ENCODE results near the gene OR6F1.

DNA sequence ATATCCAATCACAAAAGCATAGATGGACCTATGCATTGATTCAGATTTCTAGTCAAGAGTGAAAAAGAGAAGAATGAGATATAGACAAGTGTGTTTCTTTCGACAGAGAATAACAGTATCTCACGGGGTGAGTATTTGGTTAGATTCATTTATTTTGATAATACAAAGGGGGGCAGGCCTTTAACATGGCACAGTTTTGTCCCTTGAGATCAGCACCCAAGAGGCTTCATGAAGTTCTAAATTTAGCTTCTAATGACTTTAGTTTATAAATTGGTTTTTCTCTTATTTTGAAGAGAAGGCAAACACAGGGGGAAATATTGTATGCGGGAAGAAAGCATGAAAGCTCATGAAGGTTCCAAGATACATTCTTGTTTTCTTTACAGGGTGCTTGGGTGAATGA is 44.0 kb upstream of the OR6F1 start, which contains the start of gene OR1C1:
- TF ChIP-seq, protein P1, sequence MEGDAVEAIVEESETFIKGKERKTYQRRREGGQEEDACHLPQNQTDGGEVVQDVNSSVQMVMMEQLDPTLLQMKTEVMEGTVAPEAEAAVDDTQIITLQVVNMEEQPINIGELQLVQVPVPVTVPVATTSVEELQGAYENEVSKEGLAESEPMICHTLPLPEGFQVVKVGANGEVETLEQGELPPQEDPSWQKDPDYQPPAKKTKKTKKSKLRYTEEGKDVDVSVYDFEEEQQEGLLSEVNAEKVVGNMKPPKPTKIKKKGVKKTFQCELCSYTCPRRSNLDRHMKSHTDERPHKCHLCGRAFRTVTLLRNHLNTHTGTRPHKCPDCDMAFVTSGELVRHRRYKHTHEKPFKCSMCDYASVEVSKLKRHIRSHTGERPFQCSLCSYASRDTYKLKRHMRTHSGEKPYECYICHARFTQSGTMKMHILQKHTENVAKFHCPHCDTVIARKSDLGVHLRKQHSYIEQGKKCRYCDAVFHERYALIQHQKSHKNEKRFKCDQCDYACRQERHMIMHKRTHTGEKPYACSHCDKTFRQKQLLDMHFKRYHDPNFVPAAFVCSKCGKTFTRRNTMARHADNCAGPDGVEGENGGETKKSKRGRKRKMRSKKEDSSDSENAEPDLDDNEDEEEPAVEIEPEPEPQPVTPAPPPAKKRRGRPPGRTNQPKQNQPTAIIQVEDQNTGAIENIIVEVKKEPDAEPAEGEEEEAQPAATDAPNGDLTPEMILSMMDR (IDR thresholded peaks at IDR 0.05), result no peak
- TF ChIP-seq POLR2A (IDR thresholded peaks at IDR 0.05), result no peak
